PC-3 (cell line): ENCODE results near the gene WFS1.

ENCODE experiments used
- CTCF ChIP-seq: fragments of 300-600 bp; sonication (generic); conservative IDR thresholded peaks from 2 replicates; pipeline ENCODE4 v1.5.1; 2017; ENCODE audit warnings: antibody characterized with exemption, low read depth, mild to moderate bottlenecking, low read length
- EZH2phosphoT487 ChIP-seq: fragments of 300-600 bp; sonication (generic); IDR thresholded peaks from 2 replicates; pipeline ENCODE4 v1.6.1; 2018; ENCODE audit warnings: mild to moderate bottlenecking, antibody characterized with exemption, low read length, borderline replicate concordance

GRCh38 chr4:6271206-6271605, 1.6 kb downstream of the WFS1 start:
- TF ChIP-seq CTCF (no peak), EZH2phosphoT487 (no peak)
